Breast epithelium (tissue), 3 donors: ENCODE results near the gene DACH1.

Experiments used
- CTCF ChIP-seq, 3 donors: fragments of 450-650 bp; IDR thresholded peaks; one replicate each; pipeline ENCODE4 v1.5.1; 2016 to 2017; ENCODE audit warnings: antibody characterized with exemption in 3 of 3, mild to moderate bottlenecking in 3 of 3, moderate library complexity in 3 of 3
- POLR2A ChIP-seq: fragments of 450-650 bp; IDR thresholded peaks from one replicate; pipeline ENCODE4 v1.6.1; 2016; ENCODE audit warnings: antibody characterized with exemption, mild to moderate bottlenecking, moderate library complexity

- TF ChIP-seq CTCF (IDR thresholded peaks at IDR 0.05) (no peak), POLR2A (no peak)
Observed at GRCh38 chr13:71396149-71396548, 470.9 kb downstream of the DACH1 start.
